Natural killer cell treated with Interleukin-12 subunit alpha and Interleukin-12 subunit beta and Interleukin-15 and Interleukin-18, amount 100 ng/mL, for 72 hours (primary cell): Measurements from ENCODE around the gene CDH11. TPM values are rescaled to one million over a fixed set of nuclear protein-coding genes. Genes with fewer than 3 reads are reported as not detected.

Experiments used
- ATAC-seq, 2 donors: fragments of 150-1000 bp; cut with Tn5 transposase in 1 of 2; sonication (Bioruptor Pico), chemical (Tn5 transposase) in 1 of 2; 2 replicates each; pipeline ENCODE4 v1.10.0; 2021
- DNase-seq: peaks from one replicate; pipeline ENCODE4 v3.0.0; 2022; ENCODE audit warnings: low spot score
- H3K27ac Mint-ChIP-seq, 2 donors: 1 replicate in 1 of 2; 2 replicates in 1 of 2; pipeline ENCODE4 v1.8.0; 2022; ENCODE audit warnings: mixed read lengths in 2 of 2, mild to moderate bottlenecking in 1 of 2, moderate library complexity in 1 of 2
- H3K27me3 Mint-ChIP-seq, 2 donors: 1 replicate in 1 of 2; 2 replicates in 1 of 2; pipeline ENCODE4 v1.8.0; 2022; ENCODE audit warnings: mixed read lengths in 2 of 2
- H3K36me3 Mint-ChIP-seq: one replicate; pipeline ENCODE4 v1.8.0; 2022; ENCODE audit warnings: mixed read lengths
- H3K4me1 Mint-ChIP-seq, 2 donors: 1 replicate in 1 of 2; 2 replicates in 1 of 2; pipeline ENCODE4 v1.8.0; 2022; ENCODE audit warnings: low read depth in 2 of 2, mixed read lengths in 2 of 2, mild to moderate bottlenecking in 1 of 2
- H3K4me3 Mint-ChIP-seq: one replicate; pipeline ENCODE4 v1.8.0; 2022; ENCODE audit warnings: mixed read lengths
- H3K9me3 Mint-ChIP-seq: 2 replicates; pipeline ENCODE4 v1.8.0; 2022; ENCODE audit warnings: mixed read lengths
- total RNA-seq, 2 donors: library from RNA; stranded (reverse); gene quantifications; one replicate each; pipeline ENCODE4 v1.2.3, GENCODE V29; 2022

The CDH11 gene
- total RNA-seq, 2 donors from 2014 or later, result not detected

DNA sequence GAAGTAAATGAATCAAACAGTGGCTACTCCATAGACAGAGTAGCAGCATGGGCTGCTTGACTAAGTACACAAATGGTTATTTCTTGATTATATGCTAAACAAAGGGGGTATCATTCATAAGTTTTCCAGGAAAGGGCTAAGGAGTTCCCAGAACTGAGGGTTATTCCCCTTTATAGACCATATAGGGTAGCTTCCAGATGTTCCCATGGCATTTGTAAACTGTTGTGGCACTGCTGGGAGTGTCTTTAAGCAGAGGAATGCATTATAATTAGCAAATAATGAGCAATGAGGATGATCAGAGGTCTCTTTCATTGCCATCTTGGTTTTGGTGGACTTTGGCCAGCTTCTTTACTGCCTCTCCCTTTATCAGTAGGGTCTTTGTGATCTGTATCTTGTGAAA, 105.1 kb downstream of the CDH11 start:
- H3K27ac Mint-ChIP-seq, result no peak overlapping the region
- ATAC-seq, result no peak
- peaks cover 11% of the 10 kb centered on the region for H3K9me3 Mint-ChIP-seq
- no peaks in the 10 kb centered on the region for H3K36me3 Mint-ChIP-seq
- H3K27me3 Mint-ChIP-seq, result no peaks in the 10 kb centered on the region
- no peaks in the 10 kb centered on the region for H3K4me1 Mint-ChIP-seq
- no peak for DNase-seq
- no peak overlapping the region for H3K4me3 Mint-ChIP-seq

- no peak for DNase-seq
- Mint-ChIP-seq H3K4me3 (no peak overlapping the region), H3K9me3 (peaks cover 11% of the 10 kb centered on the region), H3K4me1 (no peaks in the 10 kb centered on the region), H3K27me3 (no peaks in the 10 kb centered on the region), H3K36me3 (no peaks in the 10 kb centered on the region), H3K27ac (no peak overlapping the region)
- ATAC-seq, result no peak
Observed at GRCh38 chr16:65015599-65015998, 106.3 kb downstream of the CDH11 start.

DNA sequence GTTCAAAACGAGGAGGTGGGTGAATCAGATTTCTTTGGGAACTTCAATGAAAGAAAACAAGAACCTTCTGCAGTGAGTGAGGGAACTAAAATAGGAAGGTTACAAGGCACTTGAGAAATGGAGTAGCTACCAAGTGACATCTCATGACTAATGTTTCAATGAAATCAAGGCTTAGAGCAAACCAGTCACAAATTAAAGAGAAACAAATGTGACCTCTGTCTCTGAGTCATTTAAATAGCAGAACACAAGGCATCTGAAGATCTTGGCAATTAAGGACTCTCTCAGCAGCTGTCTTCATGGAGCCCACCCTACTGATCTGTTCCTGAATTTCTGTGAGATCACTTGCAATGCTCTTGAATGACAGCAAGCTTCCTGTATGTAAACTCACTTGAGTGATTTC, 109.5 kb downstream of the CDH11 start:
- H3K4me1 Mint-ChIP-seq, result no peaks in the 10 kb centered on the region
- H3K27ac Mint-ChIP-seq, result no peak overlapping the region
- no peaks in the 10 kb centered on the region for H3K27me3 Mint-ChIP-seq
- peaks cover 11% of the 10 kb centered on the region for H3K9me3 Mint-ChIP-seq
- no peaks in the 10 kb centered on the region for H3K36me3 Mint-ChIP-seq
- no peak overlapping the region for H3K4me3 Mint-ChIP-seq
- DNase-seq (no peak), ATAC-seq (no peak)

DNA sequence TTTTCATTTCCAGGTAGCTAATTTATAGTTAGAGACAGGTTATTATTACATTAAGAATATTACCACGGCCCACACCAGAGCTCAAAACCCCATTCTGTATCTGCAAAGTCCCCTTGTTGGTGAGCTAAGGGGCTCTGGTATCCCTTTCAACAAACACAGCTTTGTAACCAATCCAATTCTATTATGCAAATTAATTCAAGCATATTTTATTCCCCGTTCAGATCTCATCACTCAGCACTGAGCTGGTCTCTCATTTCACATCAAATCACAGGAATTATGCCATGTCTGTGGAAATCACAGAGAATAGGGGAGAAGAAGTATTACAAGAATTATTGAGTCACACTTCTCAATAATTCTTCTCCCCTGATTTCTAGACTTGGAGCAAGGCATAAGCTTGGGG, 111.7 kb downstream of the CDH11 start:
- Mint-ChIP-seq H3K36me3 (no peaks in the 10 kb centered on the region), H3K9me3 (peaks cover 21% of the 10 kb centered on the region), H3K27me3 (no peaks in the 10 kb centered on the region), H3K27ac (no peak overlapping the region), H3K4me1 (no peaks in the 10 kb centered on the region), H3K4me3 (no peak overlapping the region)
- ATAC-seq (no peak), DNase-seq (no peak)

DNA sequence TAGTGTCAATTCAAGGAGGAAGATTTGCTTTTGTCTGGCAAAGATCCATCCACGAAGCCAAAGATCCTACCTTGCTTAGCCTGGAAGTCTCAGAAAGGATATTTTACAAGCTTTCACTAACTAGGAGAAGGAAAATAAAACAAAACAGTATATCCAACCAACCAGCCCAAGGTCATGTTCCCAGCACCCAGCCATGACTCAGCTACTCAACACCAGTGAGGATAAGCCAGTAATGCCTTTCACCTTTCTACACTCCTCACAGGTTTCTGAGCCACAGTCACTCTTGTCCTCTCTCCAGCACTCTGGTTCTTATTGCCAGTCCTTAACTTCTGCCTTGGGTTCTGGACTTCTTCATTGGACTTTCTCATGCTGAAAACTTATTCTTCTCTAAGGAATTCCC, 116.2 kb downstream of the CDH11 start:
- DNase-seq (no peak), ATAC-seq (no peak)
- H3K36me3 Mint-ChIP-seq, result no peaks in the 10 kb centered on the region
- H3K9me3 Mint-ChIP-seq, result peaks cover 22% of the 10 kb centered on the region
- H3K27me3 Mint-ChIP-seq, result no peaks in the 10 kb centered on the region
- no peak overlapping the region for H3K27ac Mint-ChIP-seq
- no peak overlapping the region for H3K4me3 Mint-ChIP-seq
- H3K4me1 Mint-ChIP-seq, result no peaks in the 10 kb centered on the region

DNA sequence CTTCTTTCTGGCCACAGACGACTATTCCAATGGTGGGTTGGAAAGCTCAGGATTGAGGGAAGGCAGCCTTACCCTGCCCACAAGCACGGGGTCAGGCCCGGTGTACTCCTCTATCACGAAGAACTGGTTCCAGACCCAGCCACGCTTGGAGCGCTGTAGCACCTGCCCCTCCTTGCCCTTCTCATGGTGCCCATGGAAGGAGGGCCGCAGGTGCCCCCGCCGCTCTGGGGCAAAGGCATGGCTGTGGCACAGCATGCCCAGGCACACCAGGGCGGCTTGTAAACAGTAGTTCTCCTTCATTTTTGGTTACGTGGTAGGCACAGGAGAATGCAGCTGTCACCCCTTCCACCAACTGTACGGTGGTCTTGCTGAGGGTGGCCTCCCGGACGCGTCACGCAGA, 117.3 kb downstream of the CDH11 start:
- H3K4me3 Mint-ChIP-seq, result no peak overlapping the region
- ATAC-seq (no peak), DNase-seq (no peak)
- no peaks in the 10 kb centered on the region for H3K4me1 Mint-ChIP-seq
- H3K27me3 Mint-ChIP-seq, result no peaks in the 10 kb centered on the region
- no peak overlapping the region for H3K27ac Mint-ChIP-seq
- H3K36me3 Mint-ChIP-seq, result no peaks in the 10 kb centered on the region
- H3K9me3 Mint-ChIP-seq, result peaks cover 22% of the 10 kb centered on the region

DNA sequence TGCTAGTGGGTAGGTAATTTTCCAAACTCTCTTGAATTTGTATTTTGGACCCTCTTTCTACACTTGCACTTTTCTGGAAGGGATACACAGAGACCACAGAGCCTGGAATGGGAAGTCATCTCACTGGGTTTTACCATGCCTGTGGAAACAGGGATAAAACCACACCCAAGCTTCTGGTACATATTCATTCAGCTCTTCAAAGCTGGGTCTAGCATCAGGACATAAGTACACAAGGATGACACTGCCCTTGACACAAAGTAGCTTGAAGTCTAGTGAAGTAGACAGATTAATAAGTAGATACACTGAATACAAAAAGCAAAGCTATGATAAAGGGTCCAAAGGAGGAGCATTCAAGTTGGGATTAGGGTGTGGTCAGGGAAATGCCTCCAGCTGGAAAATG, 118.2 kb downstream of the CDH11 start:
- Mint-ChIP-seq H3K27me3 (no peaks in the 10 kb centered on the region), H3K4me3 (no peak overlapping the region), H3K36me3 (no peaks in the 10 kb centered on the region), H3K4me1 (no peaks in the 10 kb centered on the region), H3K9me3 (peaks cover 22% of the 10 kb centered on the region), H3K27ac (no peak overlapping the region)
- DNase-seq, result no peak
- no peak for ATAC-seq

GRCh38 chr16:65002265-65002664, 119.6 kb downstream of the CDH11 start:
- no peak overlapping the region for H3K27ac Mint-ChIP-seq
- H3K9me3 Mint-ChIP-seq, result peaks cover 22% of the 10 kb centered on the region
- no peaks in the 10 kb centered on the region for H3K4me1 Mint-ChIP-seq
- H3K36me3 Mint-ChIP-seq, result no peaks in the 10 kb centered on the region
- H3K27me3 Mint-ChIP-seq, result no peaks in the 10 kb centered on the region
- no peak overlapping the region for H3K4me3 Mint-ChIP-seq
- DNase-seq (no peak), ATAC-seq (no peak)

- Mint-ChIP-seq H3K4me3 (no peak overlapping the region), H3K36me3 (no peaks in the 10 kb centered on the region), H3K4me1 (no peaks in the 10 kb centered on the region), H3K27ac (no peak overlapping the region), H3K27me3 (no peaks in the 10 kb centered on the region), H3K9me3 (peaks cover 17% of the 10 kb centered on the region)
- ATAC-seq (no peak), DNase-seq (no peak)
Observed at GRCh38 chr16:65000654-65001053, 121.2 kb downstream of the CDH11 start.

GRCh38 chr16:64997751-64998150, 124.1 kb downstream of the CDH11 start:
- no peak overlapping the region for H3K4me3 Mint-ChIP-seq
- no peaks in the 10 kb centered on the region for H3K36me3 Mint-ChIP-seq
- H3K4me1 Mint-ChIP-seq, result no peaks in the 10 kb centered on the region
- no peak for DNase-seq
- peaks cover 17% of the 10 kb centered on the region for H3K9me3 Mint-ChIP-seq
- H3K27me3 Mint-ChIP-seq, result no peaks in the 10 kb centered on the region
- no peak overlapping the region for H3K27ac Mint-ChIP-seq
- ATAC-seq, result no peak

DNA sequence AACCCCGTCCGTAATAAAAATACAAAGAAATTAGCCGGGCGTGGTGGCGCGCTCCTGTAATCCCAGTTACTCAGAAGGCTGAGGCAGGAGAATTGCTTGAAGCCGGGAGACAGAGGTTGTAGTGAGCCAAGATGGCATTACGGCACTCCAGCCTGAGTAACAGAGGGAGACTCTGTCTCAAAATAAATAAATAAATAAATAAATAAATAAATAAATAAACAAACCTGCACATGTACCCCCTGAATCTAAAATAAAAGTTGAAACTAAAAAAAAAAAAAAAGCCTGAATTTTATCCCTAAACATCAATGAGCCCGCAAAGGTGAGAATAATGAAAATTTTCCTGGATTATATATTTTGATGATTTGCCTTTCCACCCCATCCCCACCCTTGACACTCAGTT, 124.7 kb downstream of the CDH11 start:
- DNase-seq, result no peak
- Mint-ChIP-seq H3K36me3 (no peaks in the 10 kb centered on the region), H3K27ac (no peak overlapping the region), H3K4me1 (no peaks in the 10 kb centered on the region), H3K4me3 (no peak overlapping the region), H3K27me3 (no peaks in the 10 kb centered on the region), H3K9me3 (peaks cover 13% of the 10 kb centered on the region)
- ATAC-seq, result no peak

- Mint-ChIP-seq H3K27ac (no peak overlapping the region), H3K4me3 (no peak overlapping the region), H3K9me3 (peaks cover 12% of the 10 kb centered on the region), H3K36me3 (no peaks in the 10 kb centered on the region), H3K27me3 (no peaks in the 10 kb centered on the region), H3K4me1 (no peaks in the 10 kb centered on the region)
- no peak for ATAC-seq
- DNase-seq, result no peak
Observed at GRCh38 chr16:64996641-64997040, 125.2 kb downstream of the CDH11 start.

DNA sequence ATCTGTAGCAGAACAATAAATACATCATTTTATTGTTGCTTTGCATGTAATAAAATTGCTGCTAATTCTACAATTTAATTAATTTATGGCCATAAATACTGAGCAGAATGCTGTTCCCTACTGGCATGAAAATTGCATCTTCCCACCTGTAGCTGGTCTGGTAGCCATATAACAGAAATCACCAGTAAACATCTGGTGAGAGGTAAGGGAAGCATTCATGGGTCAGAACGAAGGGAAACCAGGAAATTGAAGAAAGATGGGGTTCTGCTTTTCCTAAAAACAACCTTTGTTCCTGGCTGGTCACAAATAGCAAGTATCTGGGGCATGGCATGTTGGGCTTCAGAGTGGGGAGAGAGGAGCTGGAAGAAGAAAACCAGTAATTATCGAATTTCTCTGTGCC, 128.4 kb downstream of the CDH11 start:
- Mint-ChIP-seq H3K9me3 (peaks cover 19% of the 10 kb centered on the region), H3K4me3 (no peak overlapping the region), H3K27me3 (no peaks in the 10 kb centered on the region), H3K27ac (no peak overlapping the region), H3K4me1 (no peaks in the 10 kb centered on the region), H3K36me3 (no peaks in the 10 kb centered on the region)
- ATAC-seq, result no peak
- DNase-seq, result no peak

GRCh38 chr16:64991001-64991400, 130.9 kb downstream of the CDH11 start:
- no peak for DNase-seq
- H3K27me3 Mint-ChIP-seq, result no peaks in the 10 kb centered on the region
- ATAC-seq, result no peak
- no peak overlapping the region for H3K27ac Mint-ChIP-seq
- no peak overlapping the region for H3K4me3 Mint-ChIP-seq
- H3K4me1 Mint-ChIP-seq, result no peaks in the 10 kb centered on the region
- H3K9me3 Mint-ChIP-seq, result peaks cover 26% of the 10 kb centered on the region
- no peaks in the 10 kb centered on the region for H3K36me3 Mint-ChIP-seq

DNA sequence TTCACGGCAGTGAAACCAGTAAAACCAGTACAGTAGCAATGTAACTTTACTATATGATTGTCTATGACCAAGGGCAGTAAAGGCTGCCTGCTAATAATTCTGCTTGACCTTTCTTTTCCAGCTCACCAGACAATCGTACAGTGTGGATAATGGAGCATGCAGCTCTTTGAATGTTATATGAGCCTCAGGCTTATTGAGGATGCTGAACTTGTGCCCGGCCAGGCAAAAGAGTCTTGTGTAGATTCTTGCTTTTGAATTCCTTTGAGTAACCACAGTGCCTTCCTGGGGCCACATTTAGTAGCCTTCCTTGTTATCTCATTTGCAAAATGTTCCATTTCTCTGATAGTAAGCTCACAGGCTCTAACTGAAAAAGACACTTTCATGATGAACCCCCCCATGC, 131.8 kb downstream of the CDH11 start:
- H3K27ac Mint-ChIP-seq, result no peak overlapping the region
- DNase-seq (no peak), ATAC-seq (no peak)
- H3K4me3 Mint-ChIP-seq, result no peak overlapping the region
- no peaks in the 10 kb centered on the region for H3K36me3 Mint-ChIP-seq
- H3K4me1 Mint-ChIP-seq, result no peaks in the 10 kb centered on the region
- no peaks in the 10 kb centered on the region for H3K27me3 Mint-ChIP-seq
- H3K9me3 Mint-ChIP-seq, result peaks cover 19% of the 10 kb centered on the region
